ENCODE measurements around the gene MUC3A. TPM values are rescaled to one million over a fixed set of nuclear protein-coding genes. Genes with fewer than 3 reads are reported as not detected.
"Not testable (repeated sequence)": the region's sequence is repeated elsewhere in the genome, so short reads cannot be mapped to it uniquely, and the experiment has no call there.

Gene MUC3A
- 3.9 TPM for polyA plus RNA-seq (2013, experiment 1 of 4)
- 4.5 TPM for polyA plus RNA-seq (2013, experiment 2 of 4)
- polyA plus RNA-seq (2013, experiment 3 of 4): 3.5 TPM
- polyA plus RNA-seq (2013, experiment 4 of 4): 4.3 TPM

GRCh38 chr7:100949227-100949932 is at the start of gene MUC3A:
Gene MUC3A, plus strand, starts transcription at chr7:100949534. Its CDS starts 91 bp downstream, at chr7:100949625.
- Histone ChIP-seq H3K4me1 (ENCODE audit: control insufficient read depth, insufficient read depth, low read length) (peaks cover 19% of the 10 kb centered on the region), H3K4me3 (ENCODE audit: insufficient read depth, low read depth, low read length) (no peak within 1 kb of the TSS), H3K27me3 (ENCODE audit: control insufficient read depth, insufficient read depth, low read length, poor library complexity, severe bottlenecking) (no peaks in the 10 kb centered on the region), H3K36me3 (ENCODE audit: control insufficient read depth, insufficient read depth, low read length) (no peaks in the 10 kb centered on the region), H3K9me3 (ENCODE audit: control insufficient read depth, low read length) (no peaks in the 10 kb centered on the region), H3K27ac (ENCODE audit: insufficient read depth, low read depth, low read length, poor library complexity, severe bottlenecking) (no peak within 1 kb of the TSS)
- WGBS, 2 experiments: 36 to 43% methylated on average over 24 of the region's 24 CpGs

GRCh38 chr7:100900978-100901377 is 48.4 kb upstream of the MUC3A start:
- peaks cover 21% of the 10 kb centered on the region for H3K27me3 ChIP-seq (ENCODE audit: control insufficient read depth, insufficient read depth, low read length, poor library complexity, severe bottlenecking)
- no peaks in the 10 kb centered on the region for H3K4me1 ChIP-seq (ENCODE audit: control insufficient read depth, insufficient read depth, low read length)
- no peaks in the 10 kb centered on the region for H3K36me3 ChIP-seq (ENCODE audit: control insufficient read depth, insufficient read depth, low read length)
- no peak overlapping the region for H3K4me3 ChIP-seq (ENCODE audit: insufficient read depth, low read depth, low read length)
- 97 to 100% methylated on average over 1 to 2 of the region's 2 CpGs for WGBS, 2 experiments
- no peak overlapping the region for H3K27ac ChIP-seq (ENCODE audit: insufficient read depth, low read depth, low read length, poor library complexity, severe bottlenecking)
- H3K9me3 ChIP-seq (ENCODE audit: control insufficient read depth, low read length): no peaks in the 10 kb centered on the region

- 88 to 94% methylated on average over 4 to 5 of the region's 5 CpGs for WGBS, 2 experiments
- no peaks in the 10 kb centered on the region for H3K9me3 ChIP-seq (ENCODE audit: control insufficient read depth, low read length)
- H3K4me3 ChIP-seq (ENCODE audit: insufficient read depth, low read depth, low read length): no peak overlapping the region
- H3K36me3 ChIP-seq (ENCODE audit: control insufficient read depth, insufficient read depth, low read length): no peaks in the 10 kb centered on the region
- H3K4me1 ChIP-seq (ENCODE audit: control insufficient read depth, insufficient read depth, low read length): no peaks in the 10 kb centered on the region
- no peak overlapping the region for H3K27ac ChIP-seq (ENCODE audit: insufficient read depth, low read depth, low read length, poor library complexity, severe bottlenecking)
- peaks cover 12% of the 10 kb centered on the region for H3K27me3 ChIP-seq (ENCODE audit: control insufficient read depth, insufficient read depth, low read length, poor library complexity, severe bottlenecking)
These were observed 47.4 kb upstream of the MUC3A start for GRCh38 chr7:100901921-100902332.

- no peaks in the 10 kb centered on the region for H3K4me1 ChIP-seq (ENCODE audit: control insufficient read depth, insufficient read depth, low read length)
- H3K4me3 ChIP-seq (ENCODE audit: insufficient read depth, low read depth, low read length): no peak overlapping the region
- H3K9me3 ChIP-seq (ENCODE audit: control insufficient read depth, low read length): no peaks in the 10 kb centered on the region
- peaks cover 4% of the 10 kb centered on the region for H3K27me3 ChIP-seq (ENCODE audit: control insufficient read depth, insufficient read depth, low read length, poor library complexity, severe bottlenecking)
- H3K27ac ChIP-seq (ENCODE audit: insufficient read depth, low read depth, low read length, poor library complexity, severe bottlenecking): no peak overlapping the region
- no peaks in the 10 kb centered on the region for H3K36me3 ChIP-seq (ENCODE audit: control insufficient read depth, insufficient read depth, low read length)
- 85 to 91% methylated on average over 6 to 7 of the region's 7 CpGs for WGBS, 2 experiments
These were observed 46.7 kb upstream of the MUC3A start for GRCh38 chr7:100902638-100903037.

GRCh38 chr7:100908512-100908911 is 40.8 kb upstream of the MUC3A start:
- Histone ChIP-seq H3K4me1 (ENCODE audit: control insufficient read depth, insufficient read depth, low read length) (no peaks in the 10 kb centered on the region), H3K36me3 (ENCODE audit: control insufficient read depth, insufficient read depth, low read length) (no peaks in the 10 kb centered on the region), H3K27me3 (ENCODE audit: control insufficient read depth, insufficient read depth, low read length, poor library complexity, severe bottlenecking) (no peaks in the 10 kb centered on the region), H3K9me3 (ENCODE audit: control insufficient read depth, low read length) (no peaks in the 10 kb centered on the region), H3K27ac (ENCODE audit: insufficient read depth, low read depth, low read length, poor library complexity, severe bottlenecking) (no peak overlapping the region), H3K4me3 (ENCODE audit: insufficient read depth, low read depth, low read length) (no peak overlapping the region)
- WGBS, 2 experiments: 95 to 98% methylated on average over 5 of the region's 5 CpGs

GRCh38 chr7:100910443-100910842 is 38.9 kb upstream of the MUC3A start:
- 88 to 98% methylated on average over 7 of the region's 7 CpGs for whole genome bisulfite sequencing, 2 experiments
- not testable (repeated sequence) for H3K4me3 ChIP-seq (ENCODE audit: insufficient read depth, low read depth, low read length); H3K27ac ChIP-seq (ENCODE audit: insufficient read depth, low read depth, low read length, poor library complexity, severe bottlenecking)

GRCh38 chr7:100911484-100911883 is 37.9 kb upstream of the MUC3A start:
- no peaks in the 10 kb centered on the region for H3K9me3 ChIP-seq (ENCODE audit: control insufficient read depth, low read length)
- H3K27me3 ChIP-seq (ENCODE audit: control insufficient read depth, insufficient read depth, low read length, poor library complexity, severe bottlenecking): no peaks in the 10 kb centered on the region
- WGBS, 2 experiments: 93 to 95% methylated on average over 3 of the region's 3 CpGs
- no peak overlapping the region for H3K4me3 ChIP-seq (ENCODE audit: insufficient read depth, low read depth, low read length)
- H3K4me1 ChIP-seq (ENCODE audit: control insufficient read depth, insufficient read depth, low read length): no peaks in the 10 kb centered on the region
- H3K36me3 ChIP-seq (ENCODE audit: control insufficient read depth, insufficient read depth, low read length): no peaks in the 10 kb centered on the region
- no peak overlapping the region for H3K27ac ChIP-seq (ENCODE audit: insufficient read depth, low read depth, low read length, poor library complexity, severe bottlenecking)

More at GRCh38 chr7:100910443-100910842, 38.9 kb upstream of the MUC3A start:
- not testable (repeated sequence) for H3K9me3 ChIP-seq (ENCODE audit: control insufficient read depth, low read length); H3K36me3 ChIP-seq (ENCODE audit: control insufficient read depth, insufficient read depth, low read length); H3K4me1 ChIP-seq (ENCODE audit: control insufficient read depth, insufficient read depth, low read length); H3K27me3 ChIP-seq (ENCODE audit: control insufficient read depth, insufficient read depth, low read length, poor library complexity, severe bottlenecking)

GRCh38 chr7:100914208-100914878 is 35.0 kb upstream of the MUC3A start:
- Histone ChIP-seq H3K27ac (ENCODE audit: insufficient read depth, low read depth, low read length, poor library complexity, severe bottlenecking) (no peak overlapping the region), H3K9me3 (ENCODE audit: control insufficient read depth, low read length) (no peaks in the 10 kb centered on the region), H3K36me3 (ENCODE audit: control insufficient read depth, insufficient read depth, low read length) (no peaks in the 10 kb centered on the region), H3K4me3 (ENCODE audit: insufficient read depth, low read depth, low read length) (no peak overlapping the region), H3K4me1 (ENCODE audit: control insufficient read depth, insufficient read depth, low read length) (no peaks in the 10 kb centered on the region), H3K27me3 (ENCODE audit: control insufficient read depth, insufficient read depth, low read length, poor library complexity, severe bottlenecking) (no peaks in the 10 kb centered on the region)
- 87 to 90% methylated on average over 13 to 14 of the region's 15 CpGs for WGBS, 2 experiments

GRCh38 chr7:100914879-100915447 is 34.4 kb upstream of the MUC3A start:
- no peaks in the 10 kb centered on the region for H3K9me3 ChIP-seq (ENCODE audit: control insufficient read depth, low read length)
- WGBS, 2 experiments: 83 to 88% methylated on average over 8 of the region's 8 CpGs
- H3K36me3 ChIP-seq (ENCODE audit: control insufficient read depth, insufficient read depth, low read length): no peaks in the 10 kb centered on the region
- no peak overlapping the region for H3K27ac ChIP-seq (ENCODE audit: insufficient read depth, low read depth, low read length, poor library complexity, severe bottlenecking)
- no peaks in the 10 kb centered on the region for H3K4me1 ChIP-seq (ENCODE audit: control insufficient read depth, insufficient read depth, low read length)
- H3K4me3 ChIP-seq (ENCODE audit: insufficient read depth, low read depth, low read length): no peak overlapping the region
- no peaks in the 10 kb centered on the region for H3K27me3 ChIP-seq (ENCODE audit: control insufficient read depth, insufficient read depth, low read length, poor library complexity, severe bottlenecking)

GRCh38 chr7:100919335-100919734 is 30.0 kb upstream of the MUC3A start:
- H3K4me1 ChIP-seq (ENCODE audit: control insufficient read depth, insufficient read depth, low read length); H3K27ac ChIP-seq (ENCODE audit: insufficient read depth, low read depth, low read length, poor library complexity, severe bottlenecking); H3K9me3 ChIP-seq (ENCODE audit: control insufficient read depth, low read length); H3K36me3 ChIP-seq (ENCODE audit: control insufficient read depth, insufficient read depth, low read length); H3K27me3 ChIP-seq (ENCODE audit: control insufficient read depth, insufficient read depth, low read length, poor library complexity, severe bottlenecking); H3K4me3 ChIP-seq (ENCODE audit: insufficient read depth, low read depth, low read length): not testable (repeated sequence)
- WGBS, 2 experiments: 97 to 98% methylated on average over 5 of the region's 5 CpGs

Data from ectodermal cell (in vitro differentiated cells).